Limb (tissue), 2 donors: ENCODE measurements around the gene ZNF485.
A peak's percentile ranks its signal among the peaks of the same experiment; 100 is the strongest.
"Not testable (repeated sequence)": the region's sequence is repeated elsewhere in the genome, so short reads cannot be mapped to it uniquely, and the experiment has no call there.

ENCODE experiments used
- DNase-seq, 2 donors: peaks; one replicate each; pipeline ENCODE4 v3.0.0-alpha.2; 2016; ENCODE audit errors: extremely low spot score in 2 of 2

Gene ZNF485

DNA sequence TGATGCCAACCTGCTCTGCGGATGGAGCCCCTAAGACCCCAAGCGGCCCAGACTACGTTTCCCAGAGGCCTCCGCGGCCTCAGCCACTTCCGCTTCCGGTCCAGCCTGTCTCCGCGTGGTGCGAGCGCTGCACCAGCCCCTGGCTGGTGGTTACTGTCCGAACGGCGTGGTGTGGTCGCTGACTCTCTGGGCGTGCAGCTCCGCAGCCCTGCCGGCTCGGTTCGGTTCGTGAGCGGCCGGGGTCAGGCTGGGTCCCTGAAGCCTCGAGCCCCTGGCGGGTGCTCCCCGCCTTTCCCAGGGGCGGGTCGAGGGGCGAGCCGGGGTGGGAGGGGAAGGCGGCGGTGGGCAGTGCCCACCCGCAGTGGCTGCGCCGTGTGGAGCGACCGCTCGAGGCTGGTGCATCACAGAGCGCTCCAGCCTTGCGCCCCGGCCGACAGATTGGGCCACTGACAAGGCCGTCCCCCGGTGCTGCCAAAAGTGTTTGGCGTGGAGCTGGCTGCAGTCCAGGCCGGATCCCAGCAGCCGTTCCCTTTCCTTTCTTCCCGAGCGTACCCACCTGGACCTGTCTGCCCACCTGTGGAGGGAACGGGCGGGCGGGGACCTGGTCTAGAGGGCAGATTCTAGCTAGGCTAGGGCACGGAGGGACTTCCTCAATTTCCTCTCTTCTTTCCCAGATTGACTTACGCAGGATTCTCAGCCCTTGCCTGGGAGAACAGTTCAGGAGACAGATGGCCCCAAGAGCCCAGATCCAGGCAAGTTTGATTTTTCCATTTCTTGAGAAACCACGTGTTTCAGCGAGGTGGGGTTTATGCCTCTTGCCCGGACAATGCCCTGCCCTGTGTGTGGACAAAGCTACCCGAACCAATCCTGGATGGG lies at the start of gene ZNF485:
Gene ZNF485 (plus strand): TSS at position 116 of the 876 bp plus-strand sequence. CDS start 613 bp downstream, at position 729.
- peak; percentile 80 to 86 for DNase-seq

DNA sequence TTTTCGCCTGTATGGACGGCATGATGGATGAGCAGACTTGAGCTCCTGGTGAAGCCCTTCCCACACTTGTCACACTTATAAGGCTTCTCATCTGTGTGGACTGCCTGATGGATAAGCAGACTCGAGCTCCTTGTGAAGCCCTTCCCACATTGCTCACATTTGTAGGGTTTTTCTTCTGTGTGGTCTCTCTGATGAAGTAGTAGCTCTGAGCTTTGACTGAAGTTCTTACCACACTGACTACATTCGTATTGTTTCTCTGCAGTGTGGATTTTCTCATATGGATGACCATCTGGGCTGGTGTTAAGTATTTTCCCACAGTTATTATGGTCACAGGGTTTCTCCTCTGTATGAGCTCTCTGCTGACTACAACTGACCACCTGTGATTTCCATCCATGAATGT lies 49.0 kb upstream of the ZNF485 start:
- no peak for DNase-seq

GRCh38 chr10:43569681-43570080 lies 36.6 kb upstream of the ZNF485 start:
- no peak for DNase-seq

GRCh38 chr10:43570971-43571370 lies 35.3 kb upstream of the ZNF485 start:
- no peak for DNase-seq

DNA sequence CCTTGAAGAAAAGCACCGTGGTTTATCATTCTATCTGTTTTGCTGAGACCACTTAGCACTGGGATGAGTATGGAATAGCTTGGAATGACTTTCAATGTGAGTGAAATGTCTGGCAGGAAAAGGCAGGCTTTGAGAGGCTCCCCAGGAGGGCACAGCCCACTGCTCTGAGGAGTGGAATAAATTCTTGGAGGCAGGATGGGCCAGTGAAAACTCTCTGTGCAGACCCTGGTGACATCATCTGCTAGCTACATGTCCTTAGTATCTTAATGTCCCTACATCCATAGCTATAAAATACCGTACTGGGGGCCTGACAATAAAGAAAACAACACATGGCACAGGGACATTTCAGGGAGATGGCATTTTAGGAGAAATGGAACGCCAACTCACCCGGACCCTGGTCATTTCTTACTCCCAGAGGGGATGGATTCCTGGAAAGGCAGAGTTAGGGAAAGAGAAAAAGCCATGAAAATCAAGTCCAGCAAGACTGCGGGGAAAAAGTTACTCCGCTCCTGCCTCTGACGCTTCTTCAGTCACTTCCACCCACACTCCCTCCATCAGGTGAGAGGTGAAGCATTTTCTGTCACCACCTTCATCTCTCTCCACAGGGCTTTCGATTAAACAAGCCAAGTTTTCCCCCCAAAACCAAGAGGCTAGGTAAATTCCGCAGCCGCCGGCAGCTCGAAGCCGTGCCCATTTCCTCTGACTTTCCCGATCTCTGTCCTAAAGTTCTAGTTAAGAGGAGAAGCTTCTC lies 32.8 kb upstream of the ZNF485 start:
- DNase-seq = peak; percentile 13 to 32

- peak; percentile 90 to 92 for DNase-seq
Measured at GRCh38 chr10:43574001-43574892, 32.0 kb upstream of the ZNF485 start, which contains the start of gene ZNF239. Gene ZNF239 (minus strand): TSS chr10:43574616. CDS start chr10:43558079, 16,537 bp downstream.

DNA sequence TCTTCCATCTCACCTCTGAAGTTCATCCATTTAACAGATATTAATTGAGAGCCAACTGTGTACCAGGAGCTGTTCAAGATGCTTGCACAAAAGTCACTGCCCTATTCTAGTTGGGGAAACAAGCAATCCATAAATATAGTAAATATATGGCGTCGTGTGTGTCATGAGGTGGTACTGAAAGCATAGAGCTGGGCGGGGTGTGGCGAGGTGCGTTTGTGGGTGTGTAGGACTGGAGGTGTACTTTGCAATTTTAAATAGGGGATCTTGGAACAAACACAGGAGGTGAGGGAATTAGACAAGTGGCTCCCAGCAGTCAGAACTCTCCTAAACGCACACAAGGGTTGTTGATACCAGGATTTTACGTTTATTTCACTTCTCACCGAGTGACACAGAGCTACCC lies 31.3 kb upstream of the ZNF485 start:
- DNase-seq = no peak

DNA sequence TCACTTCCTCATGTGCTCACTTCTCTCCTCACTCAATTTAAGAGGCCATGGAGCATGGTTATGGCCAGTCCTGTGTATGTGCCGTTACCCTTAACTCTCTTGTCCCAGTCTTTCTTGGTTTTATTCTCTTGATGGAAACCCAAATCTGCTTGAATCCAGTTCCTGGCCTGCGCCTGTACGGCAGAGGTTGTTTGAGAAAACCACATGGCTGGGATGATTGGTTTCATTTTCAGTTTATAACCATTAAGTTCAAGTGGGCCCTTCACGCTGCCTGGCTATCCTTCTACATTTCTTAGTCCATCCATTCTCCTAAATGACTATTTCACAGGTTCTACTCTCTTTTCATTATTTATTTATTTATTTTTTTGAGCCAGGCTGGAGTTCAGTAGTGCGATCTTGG lies 30.2 kb upstream of the ZNF485 start:
- no peak for DNase-seq

DNA sequence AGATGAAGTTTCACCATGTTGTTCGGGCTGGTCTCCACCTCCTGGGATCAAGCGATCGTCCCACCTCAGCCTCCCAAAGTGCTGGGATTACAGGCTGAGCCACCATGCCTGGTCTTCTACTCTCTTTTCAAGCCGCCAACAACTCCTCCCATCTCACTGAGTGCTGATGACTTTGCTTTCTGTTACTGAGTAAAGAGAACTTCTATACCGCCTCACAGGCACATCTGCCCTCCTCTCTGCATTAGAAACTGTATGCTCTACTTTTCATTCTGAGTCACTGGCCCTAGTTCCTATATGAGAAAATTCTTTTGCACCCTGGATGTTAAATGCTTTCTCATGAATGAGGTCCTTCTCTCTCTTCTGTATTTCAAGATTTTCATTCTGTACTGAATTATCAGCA lies 29.7 kb upstream of the ZNF485 start:
- DNase-seq = no peak

- no peak for DNase-seq
Measured at GRCh38 chr10:43584051-43584450, 22.2 kb upstream of the ZNF485 start.

DNA sequence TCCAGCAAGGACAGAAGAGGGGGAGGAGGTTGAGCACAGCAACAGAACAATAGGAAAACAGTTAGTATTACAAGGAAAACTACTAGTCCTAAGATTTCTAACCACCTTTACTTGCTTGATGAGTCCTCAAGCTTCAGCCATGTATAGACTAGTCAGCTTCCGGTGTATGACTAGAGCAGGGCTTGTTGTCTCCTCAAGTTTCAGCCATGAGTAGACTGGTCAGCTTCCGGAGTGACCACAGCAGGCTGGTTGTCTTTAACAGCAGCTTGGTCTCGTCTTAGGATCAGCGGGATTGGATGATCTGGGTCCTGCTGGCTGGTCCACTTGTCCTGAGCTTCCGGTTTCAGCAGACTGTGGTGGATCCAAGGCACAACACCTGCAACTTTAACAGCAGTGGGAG lies 21.2 kb upstream of the ZNF485 start:
- no peak for DNase-seq

DNA sequence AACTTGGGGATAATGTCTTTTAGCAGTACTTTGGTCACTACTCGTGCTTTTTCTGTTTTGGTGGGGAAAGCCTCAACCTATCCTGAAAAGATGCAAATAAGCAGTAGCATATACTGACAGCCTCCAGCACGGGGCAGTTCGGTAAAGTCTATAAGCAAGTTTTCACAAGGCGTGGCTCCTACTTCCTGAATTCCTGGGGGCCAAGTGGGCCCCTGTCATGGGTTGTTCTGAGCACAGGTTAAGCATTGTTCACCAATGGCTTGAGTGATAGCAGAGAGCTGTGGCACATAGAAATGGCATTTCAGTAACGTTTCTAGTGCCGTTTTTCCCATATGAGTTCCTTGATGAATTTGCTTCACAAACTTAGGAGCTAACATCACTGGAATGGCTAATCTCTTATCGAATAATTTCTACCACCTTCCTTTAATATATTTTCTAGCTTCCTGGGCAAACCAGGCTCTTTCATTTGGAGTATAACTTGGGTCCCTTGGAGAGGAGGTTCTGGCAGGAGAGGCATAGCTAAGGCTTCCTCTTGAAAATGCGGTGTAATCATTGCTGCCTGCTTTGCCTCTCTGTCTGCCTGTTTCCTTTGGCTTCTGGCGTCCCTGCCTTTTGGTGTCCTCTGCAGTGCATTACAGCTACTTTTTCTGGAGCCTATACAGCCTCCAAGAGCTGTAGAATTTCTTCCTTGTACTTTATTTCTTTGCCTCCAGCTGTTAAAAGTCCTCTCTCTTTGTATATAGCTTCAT lies 20.1 kb upstream of the ZNF485 start:
- DNase-seq = no peak

DNA sequence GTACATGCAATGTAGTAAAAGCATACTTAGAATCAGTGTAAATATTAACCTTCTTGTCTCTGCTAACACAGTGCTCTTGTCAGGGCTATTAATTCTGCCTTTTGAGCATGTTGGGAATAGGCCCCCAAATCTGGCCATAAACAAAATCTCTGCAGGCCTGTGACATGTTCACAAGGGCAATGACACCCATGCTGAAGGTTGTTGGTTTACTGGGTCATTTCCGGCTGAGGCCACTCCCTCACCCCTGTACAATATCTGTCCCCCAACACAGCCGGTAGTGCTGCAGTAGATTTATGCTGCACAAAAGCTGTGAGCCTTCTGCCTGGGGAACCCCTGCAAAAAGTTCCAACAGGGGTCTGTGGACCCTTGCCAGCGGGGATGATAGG lies 19.5 kb upstream of the ZNF485 start:
- DNase-seq = not testable (repeated sequence)

- no peak for DNase-seq
Measured at GRCh38 chr10:43591303-43591904, 14.8 kb upstream of the ZNF485 start.

GRCh38 chr10:43594944-43595589 lies 11.2 kb upstream of the ZNF485 start:
- peak in 1 of 2 donors; percentile 33 for DNase-seq

DNA sequence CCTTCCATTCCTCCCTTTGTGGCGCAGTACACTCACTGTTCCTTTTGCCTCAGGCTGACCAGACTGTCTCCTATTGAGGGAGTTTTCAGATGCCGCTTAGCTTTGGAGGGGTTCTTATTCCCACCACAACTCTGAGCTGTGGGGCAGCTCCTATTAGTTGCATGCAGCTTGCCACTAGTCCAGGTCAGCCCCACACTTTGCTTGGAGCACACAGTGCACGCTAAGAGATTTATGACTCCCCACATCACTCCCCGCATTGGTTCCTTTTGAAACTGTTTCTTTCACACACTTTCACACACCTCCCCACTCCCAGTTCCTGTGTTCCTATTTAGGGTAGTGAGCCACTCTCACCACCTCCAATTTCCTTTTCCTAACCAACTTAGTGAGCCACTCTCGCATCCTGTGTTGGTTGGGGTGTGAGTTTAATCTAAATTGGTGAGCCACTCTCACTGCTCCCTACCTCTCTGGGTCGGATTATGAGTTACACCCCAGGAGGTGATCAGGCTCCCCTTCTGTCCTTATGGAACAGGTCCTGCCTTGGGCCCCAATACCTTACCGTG lies 10.4 kb upstream of the ZNF485 start:
- DNase-seq = no peak

- no peak for DNase-seq
Measured at GRCh38 chr10:43596546-43596945, 9.7 kb upstream of the ZNF485 start.

GRCh38 chr10:43598446-43598845 lies 7.8 kb upstream of the ZNF485 start:
- no peak for DNase-seq

- DNase-seq = no peak
Measured at GRCh38 chr10:43599333-43599732, 6.9 kb upstream of the ZNF485 start.
